WTC11 (cell line): ENCODE results near the gene MACROD2. TPM values are rescaled to one million over a fixed set of nuclear protein-coding genes. Genes with fewer than 3 reads are reported as not detected.

Experiments used
- ATAC-seq: fragments of 200-7000 bp; cut with Tn5 transposase; 2 replicates; pipeline ENCODE4 v1.10.0; 2021; ENCODE audit warnings: mild to moderate bottlenecking, moderate library complexity
- CTCF ChIA-PET: fragments of 300-600 bp; sonication (Branson Sonifier 250); formaldehyde crosslinking; loops from one replicate; lab custom pipeline; 2021; ENCODE audit warnings: antibody characterized with exemption; lab: Charles Lee
- POLR2A ChIA-PET: fragments of 350-600 bp; sonication (Branson Sonifier 250); formaldehyde crosslinking; loops from one replicate; lab custom pipeline; 2021; ENCODE audit warnings: antibody characterized with exemption; lab: Charles Lee
- DNase-seq: peaks from one replicate; pipeline ENCODE4 v3.0.0; 2021; ENCODE audit warnings: low spot score
- H3K27ac Mint-ChIP-seq: 2 replicates; pipeline ENCODE4 v1.8.0; 2021; ENCODE audit warnings: mixed read lengths
- H3K27me3 Mint-ChIP-seq: 2 replicates; pipeline ENCODE4 v1.8.0; 2021; ENCODE audit warnings: low read depth, mild to moderate bottlenecking, moderate library complexity, mixed read lengths
- H3K36me3 Mint-ChIP-seq: 2 replicates; pipeline ENCODE4 v1.8.0; 2021; ENCODE audit warnings: mixed read lengths
- H3K4me1 Mint-ChIP-seq: 2 replicates; pipeline ENCODE4 v1.8.0; 2022; ENCODE audit warnings: mixed read lengths
- H3K4me3 Mint-ChIP-seq: 2 replicates; pipeline ENCODE4 v1.8.0; 2021; ENCODE audit warnings: mild to moderate bottlenecking, moderate library complexity, mixed read lengths
- H3K9me3 Mint-ChIP-seq: 2 replicates; pipeline ENCODE4 v1.8.0; 2021; ENCODE audit warnings: mixed read lengths
- ATF1 ChIP-seq: sonication (generic); formaldehyde crosslinking; IDR thresholded peaks from 2 replicates; pipeline ENCODE4 v1.8.1; 2023; ENCODE audit warnings: mild to moderate bottlenecking, moderate library complexity, missing genetic modification reagents
- ESRRA ChIP-seq: sonication (generic); formaldehyde crosslinking; IDR thresholded peaks from 2 replicates; pipeline ENCODE4 v1.8.1; 2022; ENCODE audit warnings: mild to moderate bottlenecking, missing genetic modification reagents, borderline replicate concordance
- FOXJ3 ChIP-seq: sonication (generic); formaldehyde crosslinking; IDR thresholded peaks from 2 replicates; pipeline ENCODE4 v1.9.0; 2021; ENCODE audit warnings: missing genetic modification reagents, mild to moderate bottlenecking, borderline replicate concordance
- FOXK1 ChIP-seq: sonication (generic); formaldehyde crosslinking; IDR thresholded peaks from 2 replicates; pipeline ENCODE4 v1.8.0; 2022; ENCODE audit warnings: mild to moderate bottlenecking, moderate library complexity, missing genetic modification reagents
- GRHL2 ChIP-seq: fragments of 250-450 bp; sonication (Bioruptor Pico); IDR thresholded peaks from 2 replicates; pipeline ENCODE4 v1.8.0; 2022; ENCODE audit warnings: mild to moderate bottlenecking, moderate library complexity; ENCODE audit not compliant: insufficient replicate concordance, severe bottlenecking
- HMGA2 ChIP-seq: fragments of 250-450 bp; sonication (Bioruptor Pico); IDR thresholded peaks from 2 replicates; pipeline ENCODE4 v1.4.0; 2021; ENCODE audit warnings: mild to moderate bottlenecking, moderate library complexity
- JUN ChIP-seq: sonication (generic); formaldehyde crosslinking; IDR thresholded peaks from 2 replicates; pipeline ENCODE4 v1.8.0; 2023; ENCODE audit warnings: mild to moderate bottlenecking, missing genetic modification reagents
- KAT7 ChIP-seq: sonication (generic); formaldehyde crosslinking; IDR thresholded peaks from 2 replicates; pipeline ENCODE4 v1.8.1; 2023; ENCODE audit warnings: missing genetic modification reagents, mild to moderate bottlenecking, borderline replicate concordance
- NR2C2 ChIP-seq: sonication (generic); formaldehyde crosslinking; IDR thresholded peaks from 2 replicates; pipeline ENCODE4 v1.8.0; 2022; ENCODE audit warnings: mild to moderate bottlenecking, missing genetic modification reagents
- TCF7 ChIP-seq: sonication (generic); formaldehyde crosslinking; IDR thresholded peaks from 2 replicates; pipeline ENCODE4 v1.8.0; 2022; ENCODE audit warnings: mild to moderate bottlenecking, low read depth, missing genetic modification reagents, moderate library complexity
- TEAD1 ChIP-seq: sonication (generic); formaldehyde crosslinking; IDR thresholded peaks from 2 replicates; pipeline ENCODE4 v1.8.0; 2022; ENCODE audit warnings: mild to moderate bottlenecking, missing genetic modification reagents
- TEAD4 ChIP-seq: sonication (generic); formaldehyde crosslinking; IDR thresholded peaks from 2 replicates; pipeline ENCODE4 v1.8.0; 2022; ENCODE audit warnings: mild to moderate bottlenecking, missing genetic modification reagents
- TP53 ChIP-seq: sonication (generic); formaldehyde crosslinking; IDR thresholded peaks from 2 replicates; pipeline ENCODE4 v1.8.1; 2023; ENCODE audit warnings: mild to moderate bottlenecking, missing genetic modification reagents
- ZNF263 ChIP-seq: sonication (generic); formaldehyde crosslinking; IDR thresholded peaks from 2 replicates; pipeline ENCODE4 v1.8.1; 2022; ENCODE audit warnings: low read depth, mild to moderate bottlenecking, moderate library complexity, missing genetic modification reagents
- total RNA-seq: library from RNA; stranded (reverse); gene quantifications from 3 replicates; pipeline ENCODE4 v1.2.3, GENCODE V29; 2021
- TF ChIP-seq, protein P1 (sequence below): sonication (generic); formaldehyde crosslinking; IDR thresholded peaks from 2 replicates; pipeline ENCODE4 v1.8.1; 2023; ENCODE audit warnings: mild to moderate bottlenecking, missing genetic modification reagents, borderline replicate concordance
- TF ChIP-seq, protein P2 (sequence below): sonication (generic); formaldehyde crosslinking; IDR thresholded peaks from 2 replicates; pipeline ENCODE4 v1.8.1; 2022; ENCODE audit warnings: low read depth, mild to moderate bottlenecking, moderate library complexity, missing genetic modification reagents, borderline replicate concordance
- TF ChIP-seq, protein P3 (sequence below): sonication (generic); formaldehyde crosslinking; IDR thresholded peaks from 2 replicates; pipeline ENCODE4 v1.8.1; 2023; ENCODE audit warnings: mild to moderate bottlenecking, missing genetic modification reagents, moderate library complexity

Gene MACROD2
- total RNA-seq, 1 experiment from 2014 or later: 4.1 TPM

DNA sequence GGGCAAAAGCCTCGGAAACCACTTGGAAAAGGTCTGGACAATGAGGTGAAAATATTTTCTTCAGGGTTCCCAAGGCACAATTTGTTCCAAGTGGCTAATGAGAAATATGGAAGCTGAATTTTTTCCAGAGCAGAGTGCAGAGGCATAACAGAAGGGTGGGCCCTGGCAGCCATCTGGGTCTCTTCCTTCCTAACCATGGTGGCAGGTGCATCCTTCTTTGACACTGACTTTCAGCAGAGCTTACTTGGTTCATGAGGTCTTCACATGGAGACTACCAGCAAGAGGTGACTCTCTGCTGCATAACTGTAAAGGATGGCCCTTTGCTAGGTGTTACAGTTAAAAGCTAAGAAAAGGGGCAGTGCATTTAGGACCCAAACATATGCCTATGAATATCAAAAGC is 2055.1 kb downstream of the MACROD2 start:
- Mint-ChIP-seq H3K27me3 (no peaks in the 10 kb centered on the region), H3K9me3 (0 out of 2 replicates have a peak, but pooled peaks cover 5% of the 10 kb centered on the region), H3K4me1 (peaks cover 11% of the 10 kb centered on the region), H3K36me3 (no peaks in the 10 kb centered on the region), H3K4me3 (no peak overlapping the region), H3K27ac (no peak overlapping the region)
- ChIA-PET CTCF (no interaction called here), POLR2A (interaction anchor here (0.5 kb wide), 1 partner anchor 102 kb away, joined by 3 read pairs; no protein-coding TSS in a partner anchor)
- no peak for ATAC-seq
- TF ChIP-seq KAT7 (CRISPR knock-in tag) (no peak), TCF7 (CRISPR knock-in tag) (no peak), ZNF263 (no peak), GRHL2 (no peak), ESRRA (no peak)
- DNase-seq: no peak

DNA sequence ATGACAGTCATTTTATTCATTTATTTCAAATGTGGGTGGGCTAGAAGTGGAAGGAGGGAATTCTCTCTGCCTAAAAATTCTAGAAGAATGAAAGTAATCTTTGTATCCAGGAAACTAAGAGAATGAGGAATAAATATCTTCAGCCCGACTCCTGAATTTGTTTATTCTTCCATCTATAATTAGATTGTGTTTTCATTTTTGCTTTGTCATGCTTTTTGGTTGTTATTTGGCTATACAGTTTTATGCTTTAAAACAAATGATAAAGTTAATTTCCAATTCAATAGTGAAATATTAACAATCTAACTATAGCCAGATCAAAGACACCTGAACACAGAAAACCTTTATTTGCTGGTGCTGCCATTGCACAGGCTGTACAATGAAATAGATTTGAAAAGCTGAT is 2056.7 kb downstream of the MACROD2 start:
- no peak overlapping the region for H3K4me3 Mint-ChIP-seq
- ChIA-PET POLR2A (no interaction called here), CTCF (no interaction called here)
- H3K27me3 Mint-ChIP-seq: no peaks in the 10 kb centered on the region
- no peak for ATAC-seq
- no peak overlapping the region for H3K27ac Mint-ChIP-seq
- no peak for DNase-seq
- H3K4me1 Mint-ChIP-seq: peaks cover 11% of the 10 kb centered on the region
- 0 out of 2 replicates have a peak, but pooled peaks cover 8% of the 10 kb centered on the region for H3K9me3 Mint-ChIP-seq
- no peak for TF ChIP-seq FOXK1
- no peak for TF ChIP-seq ATF1 (CRISPR knock-in tag)
- TF ChIP-seq TP53 (CRISPR knock-in tag): no peak
- no peak for TF ChIP-seq NR2C2 (CRISPR knock-in tag)
- no peak for TF ChIP-seq TEAD1 (CRISPR knock-in tag)
- TF ChIP-seq, all 79 proteins: peak for 0
- no peaks in the 10 kb centered on the region for H3K36me3 Mint-ChIP-seq

DNA sequence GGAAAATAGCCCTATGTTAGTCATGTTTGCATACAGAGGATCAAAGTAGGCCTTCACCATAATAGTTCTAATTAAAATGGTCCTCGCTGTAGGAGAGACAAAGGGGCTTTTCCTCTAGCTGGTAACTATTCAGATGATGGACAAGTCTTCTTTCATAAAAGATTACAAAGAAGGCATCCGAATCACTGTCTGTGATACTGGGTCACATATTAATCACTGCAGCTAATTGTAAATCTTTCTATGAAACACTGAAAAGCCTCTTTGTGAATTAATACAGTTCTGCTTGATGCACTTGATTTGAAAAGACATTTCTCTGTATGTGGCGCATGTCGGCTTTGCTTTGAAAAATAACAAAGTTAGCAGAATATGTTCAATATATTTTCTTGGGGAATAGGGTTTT is 2057.1 kb downstream of the MACROD2 start:
- TF ChIP-seq, protein P1, sequence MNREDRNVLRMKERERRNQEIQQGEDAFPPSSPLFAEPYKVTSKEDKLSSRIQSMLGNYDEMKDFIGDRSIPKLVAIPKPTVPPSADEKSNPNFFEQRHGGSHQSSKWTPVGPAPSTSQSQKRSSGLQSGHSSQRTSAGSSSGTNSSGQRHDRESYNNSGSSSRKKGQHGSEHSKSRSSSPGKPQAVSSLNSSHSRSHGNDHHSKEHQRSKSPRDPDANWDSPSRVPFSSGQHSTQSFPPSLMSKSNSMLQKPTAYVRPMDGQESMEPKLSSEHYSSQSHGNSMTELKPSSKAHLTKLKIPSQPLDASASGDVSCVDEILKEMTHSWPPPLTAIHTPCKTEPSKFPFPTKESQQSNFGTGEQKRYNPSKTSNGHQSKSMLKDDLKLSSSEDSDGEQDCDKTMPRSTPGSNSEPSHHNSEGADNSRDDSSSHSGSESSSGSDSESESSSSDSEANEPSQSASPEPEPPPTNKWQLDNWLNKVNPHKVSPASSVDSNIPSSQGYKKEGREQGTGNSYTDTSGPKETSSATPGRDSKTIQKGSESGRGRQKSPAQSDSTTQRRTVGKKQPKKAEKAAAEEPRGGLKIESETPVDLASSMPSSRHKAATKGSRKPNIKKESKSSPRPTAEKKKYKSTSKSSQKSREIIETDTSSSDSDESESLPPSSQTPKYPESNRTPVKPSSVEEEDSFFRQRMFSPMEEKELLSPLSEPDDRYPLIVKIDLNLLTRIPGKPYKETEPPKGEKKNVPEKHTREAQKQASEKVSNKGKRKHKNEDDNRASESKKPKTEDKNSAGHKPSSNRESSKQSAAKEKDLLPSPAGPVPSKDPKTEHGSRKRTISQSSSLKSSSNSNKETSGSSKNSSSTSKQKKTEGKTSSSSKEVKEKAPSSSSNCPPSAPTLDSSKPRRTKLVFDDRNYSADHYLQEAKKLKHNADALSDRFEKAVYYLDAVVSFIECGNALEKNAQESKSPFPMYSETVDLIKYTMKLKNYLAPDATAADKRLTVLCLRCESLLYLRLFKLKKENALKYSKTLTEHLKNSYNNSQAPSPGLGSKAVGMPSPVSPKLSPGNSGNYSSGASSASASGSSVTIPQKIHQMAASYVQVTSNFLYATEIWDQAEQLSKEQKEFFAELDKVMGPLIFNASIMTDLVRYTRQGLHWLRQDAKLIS (CRISPR knock-in tag): no peak
- TF ChIP-seq, protein P2, sequence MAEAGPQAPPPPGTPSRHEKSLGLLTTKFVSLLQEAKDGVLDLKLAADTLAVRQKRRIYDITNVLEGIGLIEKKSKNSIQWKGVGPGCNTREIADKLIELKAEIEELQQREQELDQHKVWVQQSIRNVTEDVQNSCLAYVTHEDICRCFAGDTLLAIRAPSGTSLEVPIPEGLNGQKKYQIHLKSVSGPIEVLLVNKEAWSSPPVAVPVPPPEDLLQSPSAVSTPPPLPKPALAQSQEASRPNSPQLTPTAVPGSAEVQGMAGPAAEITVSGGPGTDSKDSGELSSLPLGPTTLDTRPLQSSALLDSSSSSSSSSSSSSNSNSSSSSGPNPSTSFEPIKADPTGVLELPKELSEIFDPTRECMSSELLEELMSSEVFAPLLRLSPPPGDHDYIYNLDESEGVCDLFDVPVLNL (CRISPR knock-in tag): no peak
- TF ChIP-seq FOXJ3 (CRISPR knock-in tag) (no peak), JUN (CRISPR knock-in tag) (no peak)
- DNase-seq: no peak
- Mint-ChIP-seq H3K27ac (no peak overlapping the region), H3K4me3 (no peak overlapping the region), H3K36me3 (no peaks in the 10 kb centered on the region), H3K9me3 (0 out of 2 replicates have a peak, but pooled peaks cover 8% of the 10 kb centered on the region), H3K4me1 (peaks cover 11% of the 10 kb centered on the region), H3K27me3 (no peaks in the 10 kb centered on the region)
- ChIA-PET POLR2A (no interaction called here), CTCF (no interaction called here)
- ATAC-seq: no peak

DNA sequence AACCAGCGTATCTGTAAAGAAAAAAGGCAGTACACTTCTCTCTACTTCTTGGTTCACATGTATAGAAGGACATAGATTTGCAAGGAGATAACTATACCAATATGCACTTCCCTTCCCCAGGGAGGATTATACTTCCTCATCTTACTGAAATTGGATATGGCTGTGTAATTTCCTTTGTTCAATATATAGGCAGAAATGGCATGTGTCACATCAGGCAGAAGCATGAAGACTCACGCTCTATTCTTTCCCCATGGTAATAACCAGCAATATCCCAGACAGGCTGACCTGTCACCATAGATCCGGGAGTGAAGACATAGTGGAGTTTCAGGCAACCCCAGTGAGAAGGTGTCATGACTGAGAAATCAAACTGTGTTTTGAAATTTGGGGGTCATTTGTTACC is 2059.7 kb downstream of the MACROD2 start:
- POLR2A ChIA-PET: no interaction called here
- ATAC-seq: no peak
- DNase-seq: no peak
- Mint-ChIP-seq H3K36me3 (no peaks in the 10 kb centered on the region), H3K27me3 (no peaks in the 10 kb centered on the region), H3K9me3 (peaks cover 15% of the 10 kb centered on the region), H3K27ac (no peak overlapping the region), H3K4me3 (no peak overlapping the region), H3K4me1 (peaks cover 12% of the 10 kb centered on the region)
- TF ChIP-seq HMGA2 (CRISPR knock-in tag) (no peak), TEAD4 (CRISPR knock-in tag) (no peak)
- TF ChIP-seq, protein P3, sequence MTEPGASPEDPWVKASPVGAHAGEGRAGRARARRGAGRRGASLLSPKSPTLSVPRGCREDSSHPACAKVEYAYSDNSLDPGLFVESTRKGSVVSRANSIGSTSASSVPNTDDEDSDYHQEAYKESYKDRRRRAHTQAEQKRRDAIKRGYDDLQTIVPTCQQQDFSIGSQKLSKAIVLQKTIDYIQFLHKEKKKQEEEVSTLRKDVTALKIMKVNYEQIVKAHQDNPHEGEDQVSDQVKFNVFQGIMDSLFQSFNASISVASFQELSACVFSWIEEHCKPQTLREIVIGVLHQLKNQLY (CRISPR knock-in tag): no peak
- CTCF ChIA-PET: no interaction called here
